GM12892 (cell line): ENCODE measurements around the gene COL23A1.

Experiments used
- POLR2A ChIP-seq: IDR thresholded peaks from 2 replicates; pipeline ENCODE4 v1.6.1; 2011; ENCODE audit warnings: low read depth, low read length, control low read depth
- POLR2AphosphoS5 ChIP-seq: IDR thresholded peaks from 2 replicates; pipeline ENCODE4 v1.6.1; 2011; ENCODE audit warnings: low read depth, low read length, control low read depth
- TAF1 ChIP-seq: IDR thresholded peaks from 2 replicates; pipeline ENCODE4 v1.6.1; 2011; ENCODE audit warnings: low read depth, mild to moderate bottlenecking, control low read depth, low read length, borderline replicate concordance

GRCh38 chr5:178210686-178211085 lies 379.5 kb downstream of the COL23A1 start:
- no peak for TF ChIP-seq POLR2A
- TF ChIP-seq TAF1, result no peak
- no peak for TF ChIP-seq POLR2AphosphoS5
